K562 (cell line): ENCODE data around the gene ZC3H10. TPM values are rescaled to one million over a fixed set of nuclear protein-coding genes. Genes with fewer than 3 reads are reported as not detected.

Experiments used
- BHLHE40 ChIP-seq: IDR thresholded peaks from 2 replicates; pipeline ENCODE4 v1.6.1; 2011; ENCODE audit warnings: low read length, improper control_type of control experiment
- C11orf30 ChIP-seq: fragments of 450-650 bp; IDR thresholded peaks from 2 replicates; pipeline ENCODE4 v1.6.1; 2016; ENCODE audit warnings: low read depth, mild to moderate bottlenecking
- FIP1L1 ChIP-seq: fragments of 200-400 bp; formaldehyde crosslinking; IDR thresholded peaks from 2 replicates; pipeline ENCODE4 v1.6.1; 2018; ENCODE audit warnings: mild to moderate bottlenecking, low read depth, low read length; ENCODE audit not compliant: poor library complexity, severe bottlenecking
- GATA2 ChIP-seq: sonication (generic); formaldehyde crosslinking; IDR thresholded peaks from 2 replicates; pipeline ENCODE4 v1.4.0; 2020; ENCODE audit warnings: mild to moderate bottlenecking, missing genetic modification reagents
- HNRNPLL ChIP-seq: fragments of 200-400 bp; formaldehyde crosslinking; IDR thresholded peaks from 2 replicates; pipeline ENCODE4 v1.6.1; 2017; ENCODE audit warnings: low read length, low read depth, mild to moderate bottlenecking; ENCODE audit not compliant: poor library complexity, severe bottlenecking
- LEF1 ChIP-seq: fragments of 450-650 bp; IDR thresholded peaks from 2 replicates; pipeline ENCODE4 v1.6.1; 2016; ENCODE audit warnings: mild to moderate bottlenecking
- MBD1 ChIP-seq: fragments of 250-450 bp; sonication (Bioruptor Pico); IDR thresholded peaks from 2 replicates; pipeline ENCODE4 v1.8.0; 2022; ENCODE audit warnings: inconsistent platforms
- MCM3 ChIP-seq: fragments of 450-650 bp; IDR thresholded peaks from 2 replicates; pipeline ENCODE4 v1.6.1; 2016
- NEUROD1 ChIP-seq: fragments of 150-350 bp; IDR thresholded peaks from 2 replicates; pipeline ENCODE4 v1.6.1; 2014; ENCODE audit warnings: borderline replicate concordance, low read length, low read depth; ENCODE audit not compliant: partially characterized antibody
- RBM17 ChIP-seq: fragments of 200-400 bp; formaldehyde crosslinking; IDR thresholded peaks from 2 replicates; pipeline ENCODE4 v1.6.1; 2017; ENCODE audit warnings: low read depth, mild to moderate bottlenecking, low read length, borderline replicate concordance
- RREB1 ChIP-seq: fragments of 250-450 bp; sonication (Bioruptor Pico); IDR thresholded peaks from 2 replicates; pipeline ENCODE4 v1.4.0; 2020
- SNRNP70 ChIP-seq: fragments of 200-400 bp; formaldehyde crosslinking; optimal IDR thresholded peaks from 2 replicates; pipeline ENCODE3; 2017; ENCODE audit warnings: low read depth, low read length
- TCF15 ChIP-seq: fragments of 250-450 bp; sonication (Bioruptor Pico); IDR thresholded peaks from 2 replicates; pipeline ENCODE4 v1.8.0; 2022; ENCODE audit warnings: moderate library complexity, mild to moderate bottlenecking, inconsistent platforms
- TCF3 ChIP-seq: sonication (generic); formaldehyde crosslinking; IDR thresholded peaks from 2 replicates; pipeline ENCODE4 v1.4.0; 2020; ENCODE audit warnings: mild to moderate bottlenecking, missing genetic modification reagents
- TCF7 ChIP-seq: sonication (generic); IDR thresholded peaks from 2 replicates; pipeline ENCODE4 v1.6.1; 2016; ENCODE audit warnings: antibody characterized with exemption, borderline replicate concordance
- ZKSCAN3 ChIP-seq: fragments of 250-450 bp; sonication (Bioruptor Pico); IDR thresholded peaks from 2 replicates; pipeline ENCODE4 v1.4.0; 2020
- ZNF134 ChIP-seq: fragments of 250-450 bp; sonication (Bioruptor Pico); conservative IDR thresholded peaks from 2 replicates; pipeline ENCODE4 v1.4.0; 2020
- ZNF384 ChIP-seq: IDR thresholded peaks from 2 replicates; pipeline ENCODE4 v1.6.1; 2012; ENCODE audit warnings: low read depth, low read length, improper control_type of control experiment
- ZNF780A ChIP-seq: fragments of 250-450 bp; sonication (Bioruptor Pico); IDR thresholded peaks from 2 replicates; pipeline ENCODE4 v1.5.0; 2021; ENCODE audit warnings: mild to moderate bottlenecking
- polyA plus RNA-seq, 8 experiments: library from polyadenylated mRNA; depleted of rRNA in 4 of 8; stranded (reverse) in 5 of 8; unstranded in 3 of 8; fragments of >200 nt; fragmentation: Nextera tagmentation in 2 of 8; fragmentation: Illumina TruSeq in 1 of 8; extraction: Ambion mirVana in 2 of 8; extraction: Trizol in 1 of 8; gene quantifications; 2 replicates each; pipeline versions ENCODE4 v1.2.1 to v1.2.3, GENCODE V29; 2011 to 2014; ENCODE audit warnings: inconsistent platforms in 1 of 8, missing spikeins in 1 of 8
- total RNA-seq, 7 experiments: library from RNA; depleted of rRNA in 6 of 7; stranded (reverse); fragments of >200 nt in 6 of 7; fragmentation: Illumina TruSeq in 2 of 7; extraction: Trizol in 2 of 7; gene quantifications; 2 replicates each; pipeline versions ENCODE4 v1.2.1 to v1.2.3, GENCODE V29; 2011 to 2021; ENCODE audit warnings: low replicate concordance in 1 of 7
- TF ChIP-seq, protein P1 (sequence below): fragments of 250-450 bp; sonication (Bioruptor Pico); IDR thresholded peaks from 2 replicates; pipeline ENCODE4 v1.5.0; 2020; ENCODE audit warnings: mild to moderate bottlenecking

Gene ZC3H10
- total and polyA plus RNA-seq, 9 of the 15 experiments (the other 6 are each of a cell fraction or from before 2014, with no cell fraction given), result 0.31 to 4.1 (median 1.6) TPM

DNA sequence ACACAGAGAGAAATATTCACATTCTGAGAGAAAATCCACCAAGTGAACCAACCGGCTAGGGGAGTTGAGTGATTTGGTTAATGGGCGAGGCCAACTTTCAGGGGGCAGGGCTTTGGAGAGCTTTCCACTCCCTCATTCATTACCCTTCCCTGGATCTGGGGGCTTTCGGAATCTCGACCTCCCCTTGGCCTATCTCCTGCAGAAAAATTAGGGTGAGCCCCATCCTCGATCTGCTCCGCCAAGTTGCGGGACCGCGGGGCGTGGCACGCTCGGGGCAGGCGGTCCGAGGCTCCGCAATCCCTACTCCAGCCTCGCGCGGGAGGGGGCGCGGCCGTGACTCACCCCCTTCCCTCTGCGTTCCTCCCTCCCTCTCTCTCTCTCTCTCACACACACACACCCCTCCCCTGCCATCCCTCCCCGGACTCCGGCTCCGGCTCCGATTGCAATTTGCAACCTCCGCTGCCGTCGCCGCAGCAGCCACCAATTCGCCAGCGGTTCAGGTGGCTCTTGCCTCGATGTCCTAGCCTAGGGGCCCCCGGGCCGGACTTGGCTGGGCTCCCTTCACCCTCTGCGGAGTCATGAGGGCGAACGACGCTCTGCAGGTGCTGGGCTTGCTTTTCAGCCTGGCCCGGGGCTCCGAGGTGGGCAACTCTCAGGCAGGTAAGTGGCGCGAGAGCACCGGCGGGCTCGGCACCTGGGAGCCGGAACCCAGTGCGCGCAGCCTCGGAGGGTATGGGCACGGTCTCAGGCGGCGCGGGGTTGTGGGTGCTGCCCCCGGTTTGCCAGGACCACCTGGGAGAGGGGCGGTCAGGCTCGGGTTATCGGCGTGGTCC is 38.1 kb upstream of the ZC3H10 start, which contains the start of gene ERBB3 (continued):
- no peak for TF ChIP-seq RREB1 (CRISPR knock-in tag)
- TF ChIP-seq GATA2 (CRISPR knock-in tag), result no peak
- TF ChIP-seq LEF1, result no peak
- peak; percentile 56 for TF ChIP-seq FIP1L1
- TF ChIP-seq RBM17, result no peak
- no peak for TF ChIP-seq MCM3
- no peak for TF ChIP-seq C11orf30
- no peak for TF ChIP-seq SNRNP70
- no peak for TF ChIP-seq TCF3 (CRISPR knock-in tag)
- no peak for TF ChIP-seq ZNF384
- no peak for TF ChIP-seq ZNF780A (CRISPR knock-in tag)
- no peak for TF ChIP-seq ZKSCAN3 (CRISPR knock-in tag)
- TF ChIP-seq NEUROD1, result peak; percentile 55
- no peak for TF ChIP-seq MBD1 (CRISPR knock-in tag)
- no peak for TF ChIP-seq ZNF134 (CRISPR knock-in tag)
- TF ChIP-seq TCF15, result no peak
- TF ChIP-seq HNRNPLL, result peak; percentile 20
- TF ChIP-seq TCF7, result no peak
- TF ChIP-seq BHLHE40, result peak; percentile 36; the same call in 1 of the 2 replicates
- TF ChIP-seq, protein P1, sequence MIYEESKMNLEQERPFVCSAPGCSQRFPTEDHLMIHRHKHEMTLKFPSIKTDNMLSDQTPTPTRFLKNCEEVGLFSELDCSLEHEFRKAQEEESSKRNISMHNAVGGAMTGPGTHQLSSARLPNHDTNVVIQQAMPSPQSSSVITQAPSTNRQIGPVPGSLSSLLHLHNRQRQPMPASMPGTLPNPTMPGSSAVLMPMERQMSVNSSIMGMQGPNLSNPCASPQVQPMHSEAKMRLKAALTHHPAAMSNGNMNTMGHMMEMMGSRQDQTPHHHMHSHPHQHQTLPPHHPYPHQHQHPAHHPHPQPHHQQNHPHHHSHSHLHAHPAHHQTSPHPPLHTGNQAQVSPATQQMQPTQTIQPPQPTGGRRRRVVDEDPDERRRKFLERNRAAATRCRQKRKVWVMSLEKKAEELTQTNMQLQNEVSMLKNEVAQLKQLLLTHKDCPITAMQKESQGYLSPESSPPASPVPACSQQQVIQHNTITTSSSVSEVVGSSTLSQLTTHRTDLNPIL (CRISPR knock-in tag), result no peak
